Loucy (cell line): ENCODE results near the gene BAZ1A.

ENCODE experiments used
- EZH2phosphoT487 ChIP-seq: fragments of 200-600 bp; IDR thresholded peaks from 2 replicates; pipeline ENCODE4 v1.6.1; 2018; ENCODE audit warnings: antibody characterized with exemption, mild to moderate bottlenecking, moderate library complexity, borderline replicate concordance
- TF ChIP-seq, protein P1 (sequence below): fragments of 200-600 bp; sonication (generic); conservative IDR thresholded peaks from 2 replicates; pipeline ENCODE4 v1.5.1; 2014; ENCODE audit warnings: mild to moderate bottlenecking, antibody characterized with exemption, low read length

DNA sequence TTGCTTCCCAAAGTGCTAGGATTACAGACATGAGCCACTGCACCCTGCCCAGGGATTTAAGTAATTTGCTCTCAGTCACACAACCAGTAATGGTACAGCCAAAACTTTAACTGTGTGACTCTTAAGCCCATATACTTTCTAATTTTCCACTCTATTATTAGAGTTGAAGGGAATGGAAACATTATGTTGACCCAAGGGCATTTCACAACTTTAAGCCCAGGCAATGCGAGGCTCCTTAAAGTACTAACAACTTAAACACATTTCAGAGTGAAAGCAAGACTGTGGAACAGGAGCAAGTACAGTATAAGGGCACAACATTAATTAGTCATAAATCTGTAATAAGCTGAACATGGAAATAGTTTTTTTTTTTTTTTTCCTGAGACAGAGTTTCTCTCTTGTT is 39.8 kb downstream of the BAZ1A start:
- TF ChIP-seq, protein P1, sequence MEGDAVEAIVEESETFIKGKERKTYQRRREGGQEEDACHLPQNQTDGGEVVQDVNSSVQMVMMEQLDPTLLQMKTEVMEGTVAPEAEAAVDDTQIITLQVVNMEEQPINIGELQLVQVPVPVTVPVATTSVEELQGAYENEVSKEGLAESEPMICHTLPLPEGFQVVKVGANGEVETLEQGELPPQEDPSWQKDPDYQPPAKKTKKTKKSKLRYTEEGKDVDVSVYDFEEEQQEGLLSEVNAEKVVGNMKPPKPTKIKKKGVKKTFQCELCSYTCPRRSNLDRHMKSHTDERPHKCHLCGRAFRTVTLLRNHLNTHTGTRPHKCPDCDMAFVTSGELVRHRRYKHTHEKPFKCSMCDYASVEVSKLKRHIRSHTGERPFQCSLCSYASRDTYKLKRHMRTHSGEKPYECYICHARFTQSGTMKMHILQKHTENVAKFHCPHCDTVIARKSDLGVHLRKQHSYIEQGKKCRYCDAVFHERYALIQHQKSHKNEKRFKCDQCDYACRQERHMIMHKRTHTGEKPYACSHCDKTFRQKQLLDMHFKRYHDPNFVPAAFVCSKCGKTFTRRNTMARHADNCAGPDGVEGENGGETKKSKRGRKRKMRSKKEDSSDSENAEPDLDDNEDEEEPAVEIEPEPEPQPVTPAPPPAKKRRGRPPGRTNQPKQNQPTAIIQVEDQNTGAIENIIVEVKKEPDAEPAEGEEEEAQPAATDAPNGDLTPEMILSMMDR: no peak
- no peak for TF ChIP-seq EZH2phosphoT487
